Testis (tissue), 3 donors: Measurements from ENCODE around the gene DCAF5. TPM values are rescaled to one million over a fixed set of nuclear protein-coding genes. Genes with fewer than 3 reads are reported as not detected.

ENCODE experiments used
- DNase-seq: peaks from one replicate; pipeline ENCODE4 v3.0.0-alpha.2; 2019
- H3K27ac ChIP-seq, 2 donors: fragments of 200-600 bp; sonication (generic); one replicate each; pipeline ENCODE4 v1.5.1; 2019
- H3K27me3 ChIP-seq: fragments of 200-600 bp; sonication (generic); one replicate; pipeline ENCODE4 v1.5.1; 2019
- H3K36me3 ChIP-seq: fragments of 200-600 bp; sonication (generic); one replicate; pipeline ENCODE4 v1.5.1; 2017; ENCODE audit warnings: low read depth; ENCODE audit errors: missing control alignments
- H3K4me1 ChIP-seq: fragments of 200-600 bp; sonication (generic); one replicate; pipeline ENCODE4 v1.5.1; 2019
- H3K4me3 ChIP-seq, 2 donors: fragments of 200-600 bp; sonication (generic); one replicate each; pipeline ENCODE4 v1.5.1; 2017 to 2019
- H3K9me3 ChIP-seq: fragments of 200-600 bp; sonication (generic); one replicate; pipeline ENCODE4 v1.5.1; 2017
- POLR2A ChIP-seq: fragments of 450-650 bp; IDR thresholded peaks from one replicate; pipeline ENCODE4 v1.6.1; 2017; ENCODE audit warnings: antibody characterized with exemption, mild to moderate bottlenecking, moderate library complexity
- WGBS, 2 donors: methylation state at CpG; one replicate each; pipeline ENCODE4 v1.1.5; 2018; 5-methylcytosine and 5-hydroxymethylcytosine counted together
- intact Hi-C: fragments of 100-400 bp; cut with DNase I; formaldehyde crosslinking; loops from one replicate; pipeline ENCODE4 v1.15.1; 2023; ENCODE audit warnings: low total_unique reads
- polyA plus RNA-seq: library from polyadenylated mRNA; stranded (reverse); fragments of 350-450 nt; fragmentation: Illumina TruSeq; extraction: RNeasy Lipid Tissue Mini Kit (QIAGEN cat#74804); gene quantifications from one replicate; pipeline ENCODE4 v1.2.3, GENCODE V29; 2014; ENCODE audit warnings: low read depth, low replicate concordance; ENCODE audit not compliant: insufficient read depth
- small RNA-seq, 2 donors: library from RNA; depleted of rRNA; stranded (forward); fragments of <200 nt; gene quantifications; one replicate each; pipeline ENCODE3, GENCODE V24; 2016
- total RNA-seq, 2 donors: library from RNA; depleted of rRNA; stranded (reverse); fragments of >200 nt; gene quantifications; one replicate each; pipeline ENCODE4 v1.2.3, GENCODE V29; 2016
- TF ChIP-seq, protein P1 (sequence below), 3 experiments: fragments of 450-650 bp in 2 of 3; fragments of 200-600 bp in 1 of 3; sonication (generic) in 1 of 3; IDR thresholded peaks; one replicate each; pipeline ENCODE4 v1.5.1; 2016 to 2019; ENCODE audit warnings: antibody characterized with exemption in 3 of 3, mild to moderate bottlenecking in 2 of 3, moderate library complexity in 1 of 3

The DCAF5 gene
- total and polyA plus RNA-seq, 3 donors from 2014 or later = 97.7 to 168 (median 129) TPM

DNA sequence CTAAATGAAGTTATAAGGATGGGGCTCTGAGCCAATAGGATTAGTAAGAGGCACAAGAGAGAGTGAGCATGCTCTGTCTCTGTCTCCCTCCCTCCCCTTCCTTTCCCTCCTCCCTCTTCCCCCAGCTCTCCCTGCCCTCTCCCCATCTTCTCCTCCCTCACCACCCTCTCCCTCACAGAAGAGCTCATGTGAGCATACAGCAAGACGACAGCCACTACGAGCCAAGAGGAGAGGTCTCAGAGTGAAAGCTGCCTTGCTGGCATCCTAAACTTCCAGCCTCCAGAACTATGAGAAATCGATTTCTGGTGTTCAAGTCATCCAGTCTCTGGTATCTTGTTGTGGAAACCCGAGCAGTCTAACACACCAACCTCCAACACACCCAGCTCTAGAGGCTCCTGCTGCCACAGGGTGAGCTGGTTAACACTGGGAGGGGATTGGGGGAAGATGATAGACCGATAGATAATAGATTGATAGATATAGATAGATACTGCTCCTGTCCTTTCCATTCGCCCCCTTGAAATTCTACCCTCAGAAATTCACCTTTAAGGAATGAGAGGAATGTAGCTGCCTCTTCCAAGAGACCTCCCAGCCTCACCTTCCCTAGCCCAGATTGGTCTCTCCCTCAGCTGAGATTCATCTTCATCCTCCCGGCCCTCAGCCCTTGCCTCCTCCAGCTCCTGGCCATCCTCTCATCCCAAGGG lies 148.0 kb downstream of the DCAF5 start:
- intact Hi-C loops = no loop called here
- Histone ChIP-seq H3K27ac (no peak overlapping the region), H3K9me3 (no peaks in the 10 kb centered on the region), H3K27me3 (no peaks in the 10 kb centered on the region), H3K4me1 (no peaks in the 10 kb centered on the region), H3K4me3 (no peak overlapping the region), H3K36me3 (no peaks in the 10 kb centered on the region)
- 66 to 69% methylated on average over 7 of the region's 7 CpGs for WGBS, 2 donors
- no peak for DNase-seq
- TF ChIP-seq POLR2A = no peak
- TF ChIP-seq, protein P1, sequence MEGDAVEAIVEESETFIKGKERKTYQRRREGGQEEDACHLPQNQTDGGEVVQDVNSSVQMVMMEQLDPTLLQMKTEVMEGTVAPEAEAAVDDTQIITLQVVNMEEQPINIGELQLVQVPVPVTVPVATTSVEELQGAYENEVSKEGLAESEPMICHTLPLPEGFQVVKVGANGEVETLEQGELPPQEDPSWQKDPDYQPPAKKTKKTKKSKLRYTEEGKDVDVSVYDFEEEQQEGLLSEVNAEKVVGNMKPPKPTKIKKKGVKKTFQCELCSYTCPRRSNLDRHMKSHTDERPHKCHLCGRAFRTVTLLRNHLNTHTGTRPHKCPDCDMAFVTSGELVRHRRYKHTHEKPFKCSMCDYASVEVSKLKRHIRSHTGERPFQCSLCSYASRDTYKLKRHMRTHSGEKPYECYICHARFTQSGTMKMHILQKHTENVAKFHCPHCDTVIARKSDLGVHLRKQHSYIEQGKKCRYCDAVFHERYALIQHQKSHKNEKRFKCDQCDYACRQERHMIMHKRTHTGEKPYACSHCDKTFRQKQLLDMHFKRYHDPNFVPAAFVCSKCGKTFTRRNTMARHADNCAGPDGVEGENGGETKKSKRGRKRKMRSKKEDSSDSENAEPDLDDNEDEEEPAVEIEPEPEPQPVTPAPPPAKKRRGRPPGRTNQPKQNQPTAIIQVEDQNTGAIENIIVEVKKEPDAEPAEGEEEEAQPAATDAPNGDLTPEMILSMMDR (IDR thresholded peaks at IDR 0.05) = no peak

GRCh38 chr14:69003626-69004025 lies 149.3 kb downstream of the DCAF5 start:
- Histone ChIP-seq H3K4me3 (no peak overlapping the region), H3K36me3 (no peaks in the 10 kb centered on the region), H3K4me1 (no peaks in the 10 kb centered on the region), H3K27ac (no peak overlapping the region), H3K27me3 (no peaks in the 10 kb centered on the region), H3K9me3 (no peaks in the 10 kb centered on the region)
- no peak for DNase-seq
- TF ChIP-seq, protein P1 (IDR thresholded peaks at IDR 0.05) = no peak
- TF ChIP-seq POLR2A = no peak
- WGBS, 2 donors = 83 to 86% methylated on average over 10 of the region's 10 CpGs
- intact Hi-C loops = no loop called here

- TF ChIP-seq, protein P1 (IDR thresholded peaks at IDR 0.05) = no peak
- Histone ChIP-seq H3K4me3 (no peak overlapping the region), H3K27ac (no peak overlapping the region), H3K9me3 (no peaks in the 10 kb centered on the region), H3K27me3 (no peaks in the 10 kb centered on the region), H3K4me1 (no peaks in the 10 kb centered on the region), H3K36me3 (no peaks in the 10 kb centered on the region)
- DNase-seq = peak; percentile 32
- intact Hi-C loops = no loop called here
- 74 to 84% methylated on average over 3 of the region's 3 CpGs for WGBS, 2 donors
These were observed 150.8 kb downstream of the DCAF5 start for GRCh38 chr14:69002069-69002468.

GRCh38 chr14:69001375-69001774 lies 151.5 kb downstream of the DCAF5 start:
- no peaks in the 10 kb centered on the region for H3K36me3 ChIP-seq
- H3K4me3 ChIP-seq = no peak overlapping the region
- no peak overlapping the region for H3K27ac ChIP-seq
- TF ChIP-seq, protein P1 (IDR thresholded peaks at IDR 0.05) = no peak
- TF ChIP-seq POLR2A = no peak
- intact Hi-C loops = no loop called here
- WGBS, 2 donors = 96 to 100% methylated on average over 2 of the region's 2 CpGs
- H3K9me3 ChIP-seq = no peaks in the 10 kb centered on the region
- DNase-seq = no peak
- H3K27me3 ChIP-seq = no peaks in the 10 kb centered on the region
- no peaks in the 10 kb centered on the region for H3K4me1 ChIP-seq

Small RNA genes within 50 kb of the gene (small RNA-seq; reads per million reads assigned to genes)
- gene RF00019 = 0 reads per million in 2 donors
- 0 reads per million in 2 donors for gene RPS29P1

Other genes starting within 250 kb of the DCAF5 start
- 10 to 100 TPM; 51.0 to 69.5 TPM for gene ACTN1, start 173.8 kb downstream of the DCAF5 start, total RNA-seq
- gene ACTN1, start 173.8 kb downstream of the DCAF5 start, polyA plus RNA-seq = 82.3 TPM
- 10 to 100 TPM; 22.4 to 27.2 TPM for gene EXD2, start 38.4 kb upstream of the DCAF5 start, total RNA-seq
- 70.3 TPM for gene EXD2, start 38.4 kb upstream of the DCAF5 start, polyA plus RNA-seq
- gene GALNT16, start 107.0 kb upstream of the DCAF5 start, total RNA-seq = 1 to 10 TPM; 5.6 to 6.3 TPM
- 11.1 TPM for gene GALNT16, start 107.0 kb upstream of the DCAF5 start, polyA plus RNA-seq
- 10 to 100 TPM; 57.3 to 74.5 TPM for gene ERH, start 245.2 kb upstream of the DCAF5 start, total RNA-seq
- gene ERH, start 245.2 kb upstream of the DCAF5 start, polyA plus RNA-seq = 176 TPM
- gene SLC39A9, start 245.6 kb upstream of the DCAF5 start, total RNA-seq = 10 to 100 TPM; 59.9 to 73.3 TPM
- gene SLC39A9, start 245.6 kb upstream of the DCAF5 start, polyA plus RNA-seq = 38.0 TPM